Measurements from ENCODE around the gene C18orf32. TPM values are rescaled to one million over a fixed set of nuclear protein-coding genes. Genes with fewer than 3 reads are reported as not detected.

The C18orf32 gene
- total and polyA plus RNA-seq, 2 of the 13 experiments (the other 11 are each of a cell fraction or from before 2014, with no cell fraction given): 17.6 to 20.6 TPM

- FAIRE-seq: no peak
- Histone ChIP-seq H3K36me3 (replicated peaks in 1 of 2; ENCODE audit: control insufficient read depth in 1 of 2, insufficient read depth in 2 of 2, low read length in 2 of 2) (no peaks in the 10 kb centered on the region), H3K27ac (ENCODE audit: extremely low read length, insufficient read depth, low read length) (no peak overlapping the region), H3K9me3 (ENCODE audit: low read length) (no peaks in the 10 kb centered on the region), H2AFZ (ENCODE audit: low read length) (no peak overlapping the region), H3K9ac (ENCODE audit: insufficient read depth, low read depth, low read length) (no peak overlapping the region), H3K79me2 (ENCODE audit: insufficient read depth, low read length) (no peaks in the 10 kb centered on the region), H3K4me1 (ENCODE audit: insufficient read depth, low read length) (no peaks in the 10 kb centered on the region), H3K4me3 (replicated peaks in 1 of 3; ENCODE audit: insufficient read depth in 1 of 3, low read depth in 2 of 3, low read length in 3 of 3) (no peak overlapping the region), H3K27me3 (ENCODE audit: control insufficient read depth in 1 of 2, insufficient read depth in 2 of 2, low read length in 2 of 2) (no peaks in the 10 kb centered on the region; a peak in 1 of 5 replicates), H3K4me2 (ENCODE audit: low read depth, low read length) (no peak overlapping the region), H4K20me1 (ENCODE audit: insufficient read depth, low read length) (no peaks in the 10 kb centered on the region)
- WGBS (ENCODE audit: low lambda C conversion rate): 50% methylated on average over 2 of the region's 2 CpGs
- TF ChIP-seq ZNF747 (CRISPR knock-in tag; IDR thresholded peaks at IDR 0.05; ENCODE audit: borderline replicate concordance) (no peak), ZFY (CRISPR knock-in tag; IDR thresholded peaks at IDR 0.05) (no peak), CHCHD3 (CRISPR knock-in tag; IDR thresholded peaks at IDR 0.05) (no peak), HDAC2 (CRISPR knock-in tag; IDR thresholded peaks at IDR 0.05) (no peak), MBD4 (IDR thresholded peaks at IDR 0.05; ENCODE audit: borderline replicate concordance, low read length) (no peak), PLSCR1 (CRISPR knock-in tag; IDR thresholded peaks at IDR 0.05; ENCODE audit: borderline replicate concordance) (no peak), ZFP36L2 (CRISPR knock-in tag; IDR thresholded peaks at IDR 0.05) (no peak), KDM6A (CRISPR knock-in tag; IDR thresholded peaks at IDR 0.05; ENCODE audit: low read depth) (no peak), MEIS1 (CRISPR knock-in tag; IDR thresholded peaks at IDR 0.05; ENCODE audit: borderline replicate concordance) (no peak), CREM (IDR thresholded peaks at IDR 0.05) (no peak), CREM (CRISPR knock-in tag; IDR thresholded peaks at IDR 0.05) (no peak), ZBTB25 (CRISPR knock-in tag; IDR thresholded peaks at IDR 0.05) (no peak), ZSCAN29 (CRISPR knock-in tag; conservative IDR thresholded peaks at IDR 0.05) (no peak)
- TF ChIP-seq, protein P1, sequence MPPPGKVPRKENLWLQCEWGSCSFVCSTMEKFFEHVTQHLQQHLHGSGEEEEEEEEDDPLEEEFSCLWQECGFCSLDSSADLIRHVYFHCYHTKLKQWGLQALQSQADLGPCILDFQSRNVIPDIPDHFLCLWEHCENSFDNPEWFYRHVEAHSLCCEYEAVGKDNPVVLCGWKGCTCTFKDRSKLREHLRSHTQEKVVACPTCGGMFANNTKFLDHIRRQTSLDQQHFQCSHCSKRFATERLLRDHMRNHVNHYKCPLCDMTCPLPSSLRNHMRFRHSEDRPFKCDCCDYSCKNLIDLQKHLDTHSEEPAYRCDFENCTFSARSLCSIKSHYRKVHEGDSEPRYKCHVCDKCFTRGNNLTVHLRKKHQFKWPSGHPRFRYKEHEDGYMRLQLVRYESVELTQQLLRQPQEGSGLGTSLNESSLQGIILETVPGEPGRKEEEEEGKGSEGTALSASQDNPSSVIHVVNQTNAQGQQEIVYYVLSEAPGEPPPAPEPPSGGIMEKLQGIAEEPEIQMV (CRISPR knock-in tag; IDR thresholded peaks at IDR 0.05; ENCODE audit: low read depth): no peak
- TF ChIP-seq, protein P2, sequence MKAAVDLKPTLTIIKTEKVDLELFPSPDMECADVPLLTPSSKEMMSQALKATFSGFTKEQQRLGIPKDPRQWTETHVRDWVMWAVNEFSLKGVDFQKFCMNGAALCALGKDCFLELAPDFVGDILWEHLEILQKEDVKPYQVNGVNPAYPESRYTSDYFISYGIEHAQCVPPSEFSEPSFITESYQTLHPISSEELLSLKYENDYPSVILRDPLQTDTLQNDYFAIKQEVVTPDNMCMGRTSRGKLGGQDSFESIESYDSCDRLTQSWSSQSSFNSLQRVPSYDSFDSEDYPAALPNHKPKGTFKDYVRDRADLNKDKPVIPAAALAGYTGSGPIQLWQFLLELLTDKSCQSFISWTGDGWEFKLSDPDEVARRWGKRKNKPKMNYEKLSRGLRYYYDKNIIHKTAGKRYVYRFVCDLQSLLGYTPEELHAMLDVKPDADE (CRISPR knock-in tag; IDR thresholded peaks at IDR 0.05): no peak
- TF ChIP-seq, protein P3, sequence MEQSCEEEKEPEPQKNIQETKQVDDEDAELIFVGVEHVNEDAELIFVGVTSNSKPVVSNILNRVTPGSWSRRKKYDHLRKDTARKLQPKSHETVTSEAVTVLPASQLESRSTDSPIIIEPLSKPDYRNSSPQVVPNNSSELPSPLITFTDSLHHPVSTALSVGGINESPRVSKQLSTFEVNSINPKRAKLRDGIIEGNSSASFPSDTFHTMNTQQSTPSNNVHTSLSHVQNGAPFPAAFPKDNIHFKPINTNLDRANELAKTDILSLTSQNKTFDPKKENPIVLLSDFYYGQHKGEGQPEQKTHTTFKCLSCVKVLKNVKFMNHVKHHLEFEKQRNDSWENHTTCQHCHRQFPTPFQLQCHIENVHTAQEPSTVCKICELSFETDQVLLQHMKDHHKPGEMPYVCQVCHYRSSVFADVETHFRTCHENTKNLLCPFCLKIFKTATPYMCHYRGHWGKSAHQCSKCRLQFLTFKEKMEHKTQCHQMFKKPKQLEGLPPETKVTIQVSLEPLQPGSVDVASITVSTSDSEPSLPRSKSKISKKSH (CRISPR knock-in tag; IDR thresholded peaks at IDR 0.05; ENCODE audit: borderline replicate concordance): no peak
- TF ChIP-seq, protein P4, sequence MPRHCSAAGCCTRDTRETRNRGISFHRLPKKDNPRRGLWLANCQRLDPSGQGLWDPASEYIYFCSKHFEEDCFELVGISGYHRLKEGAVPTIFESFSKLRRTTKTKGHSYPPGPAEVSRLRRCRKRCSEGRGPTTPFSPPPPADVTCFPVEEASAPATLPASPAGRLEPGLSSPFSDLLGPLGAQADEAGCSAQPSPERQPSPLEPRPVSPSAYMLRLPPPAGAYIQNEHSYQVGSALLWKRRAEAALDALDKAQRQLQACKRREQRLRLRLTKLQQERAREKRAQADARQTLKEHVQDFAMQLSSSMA (CRISPR knock-in tag; IDR thresholded peaks at IDR 0.05): no peak
- no peak for ATAC-seq
- no TSS peak for BruUV-seq (replicated peaks)
- no peak for DNase-seq (ENCODE audit: low spot score)
- in situ Hi-C loops (cut with HindIII; ENCODE audit: extremely low pct_ligation_motif_present, low pct_unique_long_range_greater_than_20kb) (no loop called here), intact Hi-C loops (cut with micrococcal nuclease; ENCODE audit: unreplicated experiment) (no loop called here)
- ChIA-PET POLR2A (no interaction called here), CTCF (ENCODE audit: low intra/inter-chr PET ratio, low total read pairs) (no interaction called here)
Measured at GRCh38 chr18:49525981-49526380, 38.9 kb upstream of the C18orf32 start.

Measured in HepG2 (cell line).